NCI-H2029 treated with DMSO at 0.1 percent for 48 hours (cell line): ENCODE results near the gene ARHGEF10L.
A peak's percentile ranks its signal among the peaks of the same experiment; 100 is the strongest.

Experiments
- DNase-seq: peaks from one replicate; lab custom pipeline; 2025; lab: John Stamatoyannopoulos, UW

The ARHGEF10L gene

DNA sequence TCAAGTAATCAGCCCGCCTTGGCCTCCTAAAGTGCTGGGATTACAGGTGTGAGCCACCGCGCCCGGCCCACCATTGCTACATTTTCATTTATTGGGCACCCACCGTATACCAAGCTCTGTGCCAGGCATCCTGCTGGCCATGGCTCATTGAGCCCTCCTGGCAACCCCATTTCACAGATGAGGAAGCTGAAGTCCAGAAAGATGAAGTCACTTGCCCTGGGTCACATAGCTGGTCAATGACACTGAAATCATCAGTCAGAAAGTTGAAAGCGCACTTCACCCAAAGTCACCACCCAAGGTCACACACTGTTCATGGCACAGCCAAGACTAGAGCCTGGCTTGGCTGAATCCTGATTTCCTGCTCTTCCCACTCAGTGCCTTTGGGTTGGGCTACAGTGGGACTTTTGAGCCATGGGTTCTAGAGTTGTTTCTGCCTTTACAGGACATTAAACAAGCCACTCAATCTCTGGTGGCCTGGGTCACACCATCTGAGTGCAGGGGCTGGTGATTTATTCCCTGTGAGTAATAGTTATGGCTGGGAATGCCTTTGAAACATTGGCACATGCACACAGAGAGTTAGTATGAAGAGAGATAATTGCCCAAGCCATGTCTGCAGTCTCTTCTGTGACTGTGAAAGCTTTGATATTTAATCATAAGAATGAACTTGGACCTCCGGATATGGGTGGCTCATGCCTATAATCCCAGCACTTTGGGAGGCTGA is 16.0 kb upstream of the ARHGEF10L start:
- DNase-seq = no peak

DNA sequence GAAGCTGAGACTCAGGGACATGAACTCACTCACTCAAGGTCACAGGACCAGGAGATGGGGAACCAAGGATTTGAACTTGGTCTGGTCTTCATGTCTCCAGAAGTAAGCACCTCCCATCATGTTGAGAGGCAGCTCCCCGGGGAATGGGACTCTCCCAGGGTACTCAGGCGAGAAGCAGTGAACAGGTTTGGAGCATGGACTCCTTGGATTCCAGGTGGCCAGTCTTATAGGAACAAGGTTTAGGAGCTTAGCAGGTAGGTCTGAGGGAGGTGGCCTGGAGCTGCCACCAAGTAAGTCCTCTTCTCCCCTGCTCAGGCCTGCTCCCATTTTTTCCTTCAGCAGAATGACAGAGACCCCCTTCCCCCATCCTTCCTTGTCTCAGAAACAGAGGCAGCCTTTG is 14.9 kb upstream of the ARHGEF10L start:
- no peak for DNase-seq

DNA sequence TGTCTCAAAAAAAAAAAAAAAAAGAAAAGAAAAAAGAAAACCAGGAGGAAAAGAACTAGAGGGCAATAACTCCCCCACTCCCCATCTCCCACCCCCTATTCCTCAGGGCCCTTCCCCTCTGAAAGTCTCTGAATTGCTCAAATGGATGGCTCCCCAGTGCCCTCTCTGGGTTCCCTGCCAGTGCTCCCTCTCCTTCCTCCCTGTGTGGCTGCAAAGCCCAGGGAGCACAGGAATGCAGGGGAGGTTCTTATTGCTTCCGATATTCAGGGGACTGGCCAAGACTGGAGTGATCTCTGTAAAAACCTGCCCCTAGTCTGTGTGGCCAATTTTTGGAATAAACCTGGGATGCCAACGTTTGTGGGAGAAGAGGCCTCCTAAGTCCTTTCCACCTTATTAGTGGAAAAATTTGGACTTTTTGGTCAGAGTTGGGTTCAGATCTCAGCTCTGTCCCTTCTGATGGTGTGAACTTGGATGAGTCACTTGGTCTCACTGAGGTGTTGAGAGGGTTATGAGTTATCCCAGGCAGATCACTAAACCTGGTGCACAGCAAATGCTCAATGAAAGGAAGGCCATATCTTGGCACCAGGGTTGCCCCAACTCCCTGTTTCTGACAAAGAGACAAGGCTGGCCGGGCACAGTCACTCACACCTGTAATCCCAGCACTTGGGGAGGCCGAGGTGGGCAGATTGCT is 13.4 kb upstream of the ARHGEF10L start:
- no peak for DNase-seq

DNA sequence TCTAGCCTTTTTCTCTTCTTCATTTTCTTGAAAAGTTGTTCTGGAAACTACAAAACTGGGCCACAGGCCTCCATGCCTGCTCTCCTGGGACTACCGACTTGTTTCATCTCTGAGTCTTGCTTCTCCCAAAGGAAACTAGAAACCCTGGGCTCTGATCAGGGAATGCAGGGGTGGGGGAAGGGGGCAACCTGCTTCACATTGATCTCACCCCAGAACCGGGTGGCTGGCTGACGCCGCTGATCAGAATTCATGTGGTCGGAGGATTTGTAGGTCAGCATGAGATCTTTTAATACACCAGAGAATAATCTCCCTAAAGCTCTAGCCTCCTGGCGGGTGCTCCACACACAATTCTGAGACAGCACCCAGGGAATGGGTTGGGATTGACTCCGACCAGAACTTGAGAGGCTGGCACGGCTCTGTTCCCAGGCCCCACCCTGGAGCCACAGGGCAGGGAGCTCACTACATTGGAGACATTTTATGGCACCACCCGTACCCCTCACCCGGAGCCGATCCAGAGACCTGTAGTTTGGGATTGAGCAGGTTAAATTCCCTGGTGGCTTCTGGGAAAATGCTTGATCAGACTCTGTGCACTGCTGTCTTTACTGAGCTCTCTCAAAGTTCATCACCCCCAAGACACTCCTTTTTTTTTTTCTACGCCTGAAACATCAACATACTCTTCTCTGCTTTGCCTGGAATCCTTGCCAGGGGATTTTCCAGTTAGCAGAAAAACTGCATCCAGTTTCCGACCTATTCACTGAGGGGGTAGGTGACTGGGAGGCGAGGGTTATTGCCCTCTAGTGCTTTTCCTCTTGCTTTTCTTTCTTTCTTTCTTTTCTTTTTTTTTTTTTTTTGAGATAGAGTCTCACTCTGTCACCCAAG is 12.2 kb upstream of the ARHGEF10L start:
- no peak for DNase-seq

DNA sequence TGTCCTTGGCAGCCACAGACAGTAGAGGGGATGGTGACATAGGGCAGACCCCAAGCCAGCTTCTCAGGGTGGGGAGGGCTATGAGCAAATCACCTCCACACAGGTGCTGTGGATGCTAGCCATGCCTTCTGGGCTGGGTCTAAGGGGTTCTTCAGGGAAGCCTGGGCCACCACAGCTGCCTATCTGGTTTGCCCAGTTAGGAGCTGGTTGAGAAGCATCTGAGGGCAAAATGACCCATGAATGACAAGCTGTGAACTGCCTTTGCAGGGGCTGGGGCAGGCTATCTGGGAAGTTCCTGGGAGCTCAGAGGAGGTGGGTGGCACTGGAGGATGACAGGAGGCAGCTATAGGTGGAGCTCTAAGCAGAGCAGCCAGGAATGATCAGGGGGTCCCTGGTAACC is 10.1 kb upstream of the ARHGEF10L start:
- no peak for DNase-seq

- no peak for DNase-seq
These were observed 8.2 kb upstream of the ARHGEF10L start for GRCh38 chr1:17531343-17531681.

GRCh38 chr1:17531682-17532487 is 7.6 kb upstream of the ARHGEF10L start:
- DNase-seq = peak; percentile 45

DNA sequence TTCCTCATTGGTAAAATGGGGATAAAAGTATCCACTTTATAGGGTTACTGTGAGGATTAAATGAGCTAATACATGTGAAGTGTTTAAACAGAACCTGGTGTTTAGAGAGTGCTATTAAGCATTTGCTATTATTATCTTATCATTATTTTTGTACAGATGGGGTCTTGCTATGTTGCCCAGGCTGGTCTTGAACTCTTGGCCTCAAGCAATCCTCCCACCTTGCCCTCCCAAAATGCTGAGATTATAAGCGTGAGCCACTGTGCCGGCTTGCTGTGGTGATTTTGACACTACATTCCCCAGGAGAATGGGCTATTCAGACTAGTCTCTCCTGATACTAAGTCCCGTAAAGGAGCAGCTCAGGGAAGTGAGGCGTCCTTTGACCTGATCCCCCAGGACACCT is 6.3 kb upstream of the ARHGEF10L start:
- DNase-seq = no peak

DNA sequence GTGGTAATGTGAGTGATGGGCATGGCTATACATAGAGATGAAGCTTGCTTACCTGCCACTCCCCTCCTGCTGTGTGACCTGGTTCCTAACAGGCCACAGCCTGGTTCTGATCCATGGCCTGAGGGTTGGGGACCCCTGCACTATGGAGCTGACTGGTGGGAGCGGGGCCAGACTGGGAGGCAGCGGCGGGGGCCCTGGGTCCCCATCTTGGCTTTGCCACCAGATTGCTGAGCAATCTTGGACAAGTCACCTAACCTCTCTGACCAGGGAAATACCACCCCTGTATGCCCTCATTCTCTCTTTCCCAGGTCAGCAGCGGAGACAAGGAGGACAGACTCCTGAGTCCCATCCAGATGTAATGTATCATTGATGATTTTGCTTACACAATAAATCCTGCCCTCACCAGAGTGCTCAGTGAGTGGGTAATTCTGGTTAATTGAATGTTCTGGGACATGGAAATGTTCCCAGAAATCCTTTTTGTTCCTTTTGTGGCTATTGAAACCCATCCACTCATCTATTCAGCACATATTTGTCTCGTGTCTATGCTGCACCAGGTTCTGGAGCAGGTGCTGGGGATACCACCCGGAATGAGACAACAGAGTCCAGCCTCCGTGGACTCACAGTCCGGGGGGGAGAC is 4.1 kb upstream of the ARHGEF10L start:
- DNase-seq = no peak

DNA sequence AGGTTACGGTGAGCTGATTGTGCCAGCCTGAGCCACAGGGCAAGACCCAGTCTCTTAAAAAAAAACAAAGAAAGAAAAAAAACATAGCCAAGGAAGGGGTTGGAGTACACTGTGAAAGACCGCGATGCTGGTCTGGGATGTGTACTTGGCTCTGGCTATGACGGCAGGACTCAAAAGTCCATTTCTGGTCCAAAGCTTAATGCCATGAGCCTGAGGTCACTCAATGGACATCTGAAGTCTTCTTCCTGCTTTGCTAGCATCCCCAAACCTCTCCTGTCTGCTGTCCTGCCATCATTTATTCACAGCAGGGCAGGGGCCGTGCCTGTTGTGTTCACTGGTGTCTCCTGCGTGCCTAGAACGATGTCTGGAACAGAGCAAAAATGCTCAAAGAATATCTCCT is 1.5 kb upstream of the ARHGEF10L start:
- DNase-seq = no peak

GRCh38 chr1:17538428-17539117 is 925 bp upstream of the ARHGEF10L start:
- DNase-seq = no peak

DNA sequence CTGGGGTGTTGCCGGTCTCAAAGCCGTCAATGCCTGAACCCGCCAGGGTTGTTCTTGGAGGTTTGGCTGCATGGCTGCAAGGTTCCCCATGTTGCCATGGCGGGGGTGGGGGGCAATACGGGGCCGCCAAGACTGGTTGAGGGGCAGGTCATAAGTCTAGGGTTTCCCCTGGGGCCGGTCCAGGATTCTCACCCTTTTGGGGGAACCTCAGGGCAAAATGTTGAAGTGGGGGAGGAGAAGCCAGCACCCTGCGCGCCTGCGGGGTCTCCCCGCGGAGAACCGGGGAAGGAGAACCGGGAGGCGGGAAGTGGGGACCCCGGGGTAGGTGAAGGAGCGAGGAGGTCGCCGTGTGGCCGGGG is 401 bp upstream of the ARHGEF10L start:
- no peak for DNase-seq

- no peak for DNase-seq
These were observed 930 bp downstream of the ARHGEF10L start for GRCh38 chr1:17540255-17541001.

- no peak for DNase-seq
These were observed 3.1 kb downstream of the ARHGEF10L start for GRCh38 chr1:17542645-17543044.

GRCh38 chr1:17544776-17545350 is 5.4 kb downstream of the ARHGEF10L start:
- DNase-seq = no peak

GRCh38 chr1:17545356-17545755 is 5.9 kb downstream of the ARHGEF10L start:
- no peak for DNase-seq

- DNase-seq = no peak
These were observed 7.6 kb downstream of the ARHGEF10L start for GRCh38 chr1:17546946-17547670.

DNA sequence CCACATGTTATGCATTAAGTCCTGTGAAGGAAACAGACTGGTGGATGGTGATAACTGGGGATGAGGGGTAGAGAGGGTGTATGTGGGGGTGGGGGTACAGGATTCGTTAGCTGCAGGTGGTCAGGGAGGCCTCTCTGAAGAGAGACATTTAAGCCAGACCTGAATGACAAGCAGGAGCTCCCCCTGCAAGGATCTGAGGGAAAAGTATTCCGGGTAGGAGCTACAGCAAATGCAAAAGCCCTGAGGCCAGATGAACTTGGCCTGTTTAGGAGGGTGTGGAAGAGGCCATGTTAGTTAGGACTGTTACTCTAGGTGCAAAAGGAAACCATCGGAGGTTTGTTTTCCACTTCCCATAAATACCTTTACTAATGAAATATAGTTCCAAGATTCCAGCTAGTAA is 9.9 kb downstream of the ARHGEF10L start:
- DNase-seq = no peak
